Gastroesophageal sphincter (tissue), 3 donors: ENCODE data around the gene TBCK.

ENCODE experiments used
- POLR2A ChIP-seq, 2 donors: fragments of 450-650 bp; IDR thresholded peaks; one replicate each; pipeline ENCODE4 v1.6.1; 2017; ENCODE audit warnings: antibody characterized with exemption in 2 of 2, mild to moderate bottlenecking in 2 of 2, moderate library complexity in 1 of 2
- POLR2AphosphoS5 ChIP-seq: sonication (generic); formaldehyde crosslinking; IDR thresholded peaks from one replicate; pipeline ENCODE4 v1.6.1; 2017; ENCODE audit warnings: antibody characterized with exemption
- TF ChIP-seq, protein P1 (sequence below), 4 experiments: fragments of 200-600 bp in 2 of 4; fragments of 450-650 bp in 2 of 4; sonication (generic) in 1 of 4; IDR thresholded peaks; one replicate each; pipeline ENCODE4 v1.5.1; 2017 to 2019; ENCODE audit warnings: antibody characterized with exemption in 4 of 4, mild to moderate bottlenecking in 2 of 4, moderate library complexity in 2 of 4

DNA sequence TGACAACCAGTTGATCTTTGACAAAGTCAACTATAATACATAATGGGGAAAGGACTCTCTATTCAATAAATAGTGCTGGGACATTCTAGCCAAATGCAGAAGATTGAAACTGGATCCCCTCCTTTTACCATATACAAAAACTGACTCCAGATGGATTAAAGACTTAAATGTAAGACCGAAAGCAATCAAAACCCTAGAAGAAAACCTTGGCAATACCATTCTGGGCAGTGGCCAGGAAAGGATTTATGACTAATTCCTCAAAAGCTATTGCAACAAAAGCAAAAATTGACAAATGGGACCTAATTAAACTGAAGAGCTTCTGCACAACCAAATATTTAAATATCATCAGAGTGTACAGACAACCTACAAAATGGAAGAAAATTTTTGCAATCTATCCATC is 235.6 kb downstream of the TBCK start:
- TF ChIP-seq, protein P1, sequence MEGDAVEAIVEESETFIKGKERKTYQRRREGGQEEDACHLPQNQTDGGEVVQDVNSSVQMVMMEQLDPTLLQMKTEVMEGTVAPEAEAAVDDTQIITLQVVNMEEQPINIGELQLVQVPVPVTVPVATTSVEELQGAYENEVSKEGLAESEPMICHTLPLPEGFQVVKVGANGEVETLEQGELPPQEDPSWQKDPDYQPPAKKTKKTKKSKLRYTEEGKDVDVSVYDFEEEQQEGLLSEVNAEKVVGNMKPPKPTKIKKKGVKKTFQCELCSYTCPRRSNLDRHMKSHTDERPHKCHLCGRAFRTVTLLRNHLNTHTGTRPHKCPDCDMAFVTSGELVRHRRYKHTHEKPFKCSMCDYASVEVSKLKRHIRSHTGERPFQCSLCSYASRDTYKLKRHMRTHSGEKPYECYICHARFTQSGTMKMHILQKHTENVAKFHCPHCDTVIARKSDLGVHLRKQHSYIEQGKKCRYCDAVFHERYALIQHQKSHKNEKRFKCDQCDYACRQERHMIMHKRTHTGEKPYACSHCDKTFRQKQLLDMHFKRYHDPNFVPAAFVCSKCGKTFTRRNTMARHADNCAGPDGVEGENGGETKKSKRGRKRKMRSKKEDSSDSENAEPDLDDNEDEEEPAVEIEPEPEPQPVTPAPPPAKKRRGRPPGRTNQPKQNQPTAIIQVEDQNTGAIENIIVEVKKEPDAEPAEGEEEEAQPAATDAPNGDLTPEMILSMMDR (IDR thresholded peaks at IDR 0.05) = no peak
- TF ChIP-seq POLR2A (IDR thresholded peaks at IDR 0.05) = no peak
- no peak for TF ChIP-seq POLR2AphosphoS5
